GOT3 (cell line): Measurements from ENCODE around the gene FLYWCH1.

ENCODE experiments used
- DNase-seq: peaks from one replicate; lab custom pipeline; 2025; ENCODE audit warnings: mixed read lengths; lab: John Stamatoyannopoulos, UW

FLYWCH1 gene

DNA sequence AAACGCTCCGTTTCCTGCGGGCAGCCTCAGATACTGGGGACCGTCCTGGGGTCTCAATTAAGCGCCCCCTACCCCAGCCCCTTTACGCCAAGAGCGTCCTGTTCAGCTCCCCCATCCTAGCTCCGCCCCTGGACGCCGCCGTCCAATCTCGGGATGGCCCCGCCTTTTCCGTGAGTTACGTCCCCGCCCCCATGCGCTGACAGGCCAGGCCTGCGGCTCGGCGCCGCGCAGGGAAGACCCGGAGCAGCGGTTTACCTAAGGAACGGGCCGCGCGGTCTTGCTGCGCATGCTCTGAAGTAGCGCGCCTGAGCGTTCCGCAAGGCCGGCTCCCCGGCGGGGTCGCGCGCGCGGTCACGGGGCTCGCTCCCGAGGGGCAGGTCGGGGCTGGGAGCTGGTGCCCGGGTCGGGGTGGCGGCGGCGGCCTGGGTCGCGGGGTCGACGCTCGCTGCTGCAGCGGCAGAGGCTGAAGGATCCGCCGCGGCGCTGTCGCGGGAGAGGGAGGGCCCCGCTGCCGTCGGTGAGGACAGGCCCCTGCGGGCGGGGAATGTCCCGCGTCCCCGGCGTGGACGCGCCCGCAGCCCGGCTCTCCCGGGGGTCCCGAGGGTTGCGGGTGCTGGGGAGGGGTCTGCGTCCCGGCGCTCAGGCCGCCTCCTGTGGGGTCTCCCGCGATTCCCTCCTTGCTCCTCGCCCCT, at the start of gene FLYWCH1:
TSS of gene FLYWCH1 (plus strand) at position 294 of the 692 bp plus-strand sequence. CDS start 17,755 bp downstream, outside the sequence.
- peak; percentile 87 for DNase-seq

DNA sequence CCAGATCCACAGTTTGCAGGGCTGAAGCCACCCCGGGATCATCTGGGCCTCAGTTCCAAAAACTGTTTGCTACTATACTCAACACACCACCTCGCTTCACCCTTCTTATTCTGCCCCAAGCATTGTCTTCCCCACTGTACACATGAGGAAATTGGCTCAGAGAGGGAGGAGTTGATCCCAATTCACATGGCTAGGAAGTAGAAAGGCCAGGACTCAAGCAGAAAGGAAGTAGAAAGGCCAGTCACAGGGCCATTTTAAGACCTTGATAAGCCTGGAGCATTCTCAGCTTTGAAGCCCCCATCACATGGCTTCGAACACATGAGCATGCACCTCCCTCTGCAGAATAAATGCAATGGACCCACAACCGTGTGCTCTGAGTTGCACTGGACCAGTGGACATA, 46.1 kb upstream of the FLYWCH1 start:
- no peak for DNase-seq

DNA sequence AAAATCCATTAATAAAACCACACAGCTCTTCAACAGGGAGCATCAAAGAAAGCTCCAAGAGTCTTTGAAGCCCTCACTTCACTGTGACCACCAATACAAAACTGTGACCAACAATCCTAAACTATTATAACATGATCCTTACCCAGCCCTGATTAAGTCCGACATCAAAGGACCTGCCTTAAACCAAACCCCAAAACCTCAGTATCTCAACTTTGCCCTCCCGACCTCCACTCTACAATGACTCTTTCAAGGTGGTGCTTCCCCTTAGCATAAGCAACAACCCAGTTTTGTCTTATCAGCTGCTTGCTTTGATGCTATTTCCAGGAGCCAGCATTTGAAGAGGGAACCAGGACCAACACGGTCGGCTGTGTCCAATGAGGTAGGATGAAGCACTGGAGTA, 45.3 kb upstream of the FLYWCH1 start:
- DNase-seq, result no peak

GRCh38 chr16:2867661-2867986, 44.1 kb upstream of the FLYWCH1 start:
- DNase-seq, result no peak

DNA sequence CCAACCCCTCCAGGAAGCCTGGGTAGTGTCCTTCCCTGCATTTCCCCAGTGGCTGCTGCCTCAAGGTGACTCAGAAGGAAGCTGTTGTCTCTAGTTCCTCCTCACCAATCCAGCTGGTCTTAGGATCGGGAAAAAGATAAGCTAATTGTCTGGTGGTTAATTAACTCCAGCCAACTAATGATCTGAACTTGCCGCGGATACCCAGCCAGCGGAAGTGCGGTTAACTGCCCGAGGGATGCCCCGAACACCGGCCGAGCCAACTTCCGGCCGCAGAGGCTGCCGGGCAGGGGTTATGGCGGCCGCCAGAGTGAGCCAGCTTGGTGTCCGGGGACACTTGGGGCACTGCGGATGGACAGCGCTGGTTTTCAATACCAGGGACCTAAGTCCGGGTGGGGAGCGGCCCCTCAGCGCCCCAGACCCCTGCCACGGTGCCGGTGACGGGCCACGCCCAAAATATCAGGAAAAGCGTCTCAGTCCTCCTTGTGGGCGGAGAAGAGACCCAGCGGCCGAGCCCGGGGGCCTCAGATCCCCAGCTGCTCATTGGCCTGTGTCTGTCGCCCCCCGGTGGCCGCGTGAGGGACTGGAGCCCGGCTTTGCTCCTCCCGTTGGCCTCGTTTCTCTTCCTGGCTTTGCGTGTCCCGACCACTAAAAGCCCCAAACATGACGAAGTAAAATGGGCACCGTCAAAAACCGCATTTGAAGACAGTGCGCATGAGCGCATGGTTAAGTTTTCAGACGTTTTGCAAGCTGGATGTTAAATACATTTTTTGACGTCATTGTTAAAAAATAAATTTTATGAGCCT, 43.5 kb upstream of the FLYWCH1 start:
- peak; percentile 90 for DNase-seq

GRCh38 chr16:2871926-2872325, 39.8 kb upstream of the FLYWCH1 start:
- DNase-seq, result no peak

GRCh38 chr16:2874032-2874911, 37.5 kb upstream of the FLYWCH1 start:
- no peak for DNase-seq

DNA sequence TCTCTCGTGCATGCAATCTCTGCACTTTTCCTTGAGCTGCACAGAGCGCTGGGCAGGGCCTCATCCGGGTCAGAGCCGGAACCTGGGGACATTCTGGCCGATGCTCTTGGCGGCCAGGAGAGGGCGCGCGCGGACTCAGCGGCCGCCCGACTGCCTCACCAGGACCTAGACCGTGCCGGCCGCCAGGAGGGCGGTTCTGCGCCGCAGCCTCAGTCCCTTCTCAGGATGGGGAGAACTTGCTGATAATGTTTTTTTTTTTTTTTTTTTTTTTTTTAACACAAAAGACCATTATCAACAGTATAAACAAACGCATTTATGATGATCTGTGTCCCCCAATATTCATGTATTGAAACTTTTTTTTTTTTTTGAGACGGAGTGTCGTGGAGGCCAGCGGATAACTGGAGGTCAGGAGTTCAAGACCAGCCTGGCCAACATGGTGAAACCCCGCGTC, 36.8 kb upstream of the FLYWCH1 start:
- peak; percentile 15 for DNase-seq

DNA sequence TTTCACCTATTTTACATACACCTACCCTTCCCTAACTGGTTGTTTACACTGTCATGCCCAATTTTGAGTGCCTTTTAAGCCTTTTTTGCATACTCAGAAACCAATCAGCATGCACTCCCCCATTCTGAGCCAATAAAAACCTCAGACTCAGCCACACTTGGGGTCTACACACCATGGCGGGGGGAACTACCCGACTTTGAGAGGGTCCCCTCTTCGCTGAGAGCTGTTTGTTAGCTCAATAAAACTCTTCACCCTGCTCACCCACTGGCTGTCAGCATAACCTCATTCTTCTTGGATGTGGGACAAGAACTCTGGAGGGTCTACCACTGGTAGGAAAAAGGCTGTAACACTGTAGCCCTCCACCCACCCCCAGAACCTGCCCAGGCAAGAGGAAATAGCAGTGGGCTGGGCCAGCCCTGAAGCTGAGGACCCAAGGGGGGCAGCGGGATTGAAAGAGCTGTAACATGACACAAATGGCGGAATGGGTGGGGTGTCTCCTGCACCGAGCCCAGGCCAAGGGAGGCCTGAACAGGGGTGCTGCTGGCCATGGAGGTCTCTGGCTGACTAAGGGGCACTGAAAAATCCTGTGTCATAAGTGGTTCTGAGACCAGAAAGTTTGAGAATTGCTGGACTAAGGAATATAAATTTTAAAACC, 31.8 kb upstream of the FLYWCH1 start:
- no peak for DNase-seq

GRCh38 chr16:2881783-2882649, 29.7 kb upstream of the FLYWCH1 start:
- no peak for DNase-seq

DNA sequence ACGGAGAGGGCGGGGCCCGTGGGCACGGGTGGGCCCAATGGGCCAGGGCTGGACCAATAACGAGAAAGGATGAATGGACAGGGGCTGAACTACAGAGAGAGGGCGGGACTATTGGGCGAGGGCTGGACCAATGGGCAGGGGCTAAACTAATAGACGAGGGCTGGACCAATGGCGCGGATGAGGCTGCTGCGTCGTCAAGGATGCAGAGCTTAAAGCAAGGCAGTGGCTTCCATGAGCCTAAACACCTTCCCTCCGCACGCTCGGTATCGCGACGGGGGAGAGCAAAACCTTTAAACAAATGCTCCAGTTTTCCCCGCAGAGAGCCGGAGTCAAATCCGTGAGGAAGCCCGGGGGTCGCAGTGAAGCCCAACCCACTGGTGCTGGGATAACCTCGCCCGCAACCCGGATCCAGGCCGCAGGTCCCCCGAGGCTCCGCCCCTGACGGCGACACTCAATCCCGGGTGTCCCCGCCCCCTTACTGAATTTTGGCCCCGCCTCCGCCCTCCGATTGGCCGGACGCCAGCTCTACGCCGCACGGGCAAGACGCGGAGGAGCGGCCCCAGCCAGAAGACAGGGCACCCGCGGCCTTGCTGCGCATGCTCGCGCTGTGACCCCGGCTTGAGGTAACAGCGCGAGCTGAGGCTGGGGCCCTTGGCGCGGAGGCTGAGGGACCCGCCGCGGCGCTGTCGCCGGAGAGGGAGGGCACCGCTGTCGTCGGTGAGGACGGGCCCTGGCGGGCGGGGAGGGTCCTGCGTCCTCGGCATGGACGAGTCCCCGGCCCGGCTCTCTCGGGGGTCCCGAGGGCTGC, 28.9 kb upstream of the FLYWCH1 start, which contains the start of gene FLYWCH2:
TSS of gene FLYWCH2 (plus strand) at position 566 of the 808 bp plus-strand sequence. CDS start 13,235 bp downstream, outside the sequence.
- DNase-seq, result peak; percentile 96

- DNase-seq, result no peak
Observed at GRCh38 chr16:2883458-2883908, 28.2 kb upstream of the FLYWCH1 start.

- no peak for DNase-seq
Observed at GRCh38 chr16:2884041-2884451, 27.7 kb upstream of the FLYWCH1 start.

GRCh38 chr16:2894231-2894630, 17.5 kb upstream of the FLYWCH1 start:
- DNase-seq, result no peak

GRCh38 chr16:2895813-2896212, 15.9 kb upstream of the FLYWCH1 start:
- DNase-seq, result no peak

DNA sequence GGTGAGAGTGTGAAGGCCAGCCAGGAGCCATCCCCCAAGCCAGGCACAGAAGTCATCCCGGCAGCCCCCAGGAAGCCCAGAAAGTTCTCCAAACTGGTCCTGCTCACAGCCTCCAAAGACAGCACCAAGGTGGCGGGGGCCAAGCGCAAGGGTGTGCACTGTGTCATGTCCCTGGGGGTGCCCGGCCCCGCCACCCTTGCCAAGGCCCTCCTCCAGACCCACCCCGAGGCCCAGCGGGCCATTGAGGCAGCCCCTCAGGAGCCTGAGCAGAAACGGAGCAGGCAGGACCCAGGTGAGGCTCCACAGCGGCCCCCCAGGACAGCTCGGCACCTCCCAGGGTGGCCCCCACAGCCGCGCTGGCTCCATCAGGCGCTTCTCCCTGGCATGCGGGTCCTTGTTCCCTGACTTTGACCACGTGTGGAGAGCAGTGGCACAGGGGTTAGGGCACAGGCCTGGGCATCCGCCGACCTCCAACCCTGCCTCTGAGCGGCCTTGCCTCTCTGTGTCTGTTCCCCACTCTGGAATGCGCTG, 15.2 kb upstream of the FLYWCH1 start:
- DNase-seq, result no peak

DNA sequence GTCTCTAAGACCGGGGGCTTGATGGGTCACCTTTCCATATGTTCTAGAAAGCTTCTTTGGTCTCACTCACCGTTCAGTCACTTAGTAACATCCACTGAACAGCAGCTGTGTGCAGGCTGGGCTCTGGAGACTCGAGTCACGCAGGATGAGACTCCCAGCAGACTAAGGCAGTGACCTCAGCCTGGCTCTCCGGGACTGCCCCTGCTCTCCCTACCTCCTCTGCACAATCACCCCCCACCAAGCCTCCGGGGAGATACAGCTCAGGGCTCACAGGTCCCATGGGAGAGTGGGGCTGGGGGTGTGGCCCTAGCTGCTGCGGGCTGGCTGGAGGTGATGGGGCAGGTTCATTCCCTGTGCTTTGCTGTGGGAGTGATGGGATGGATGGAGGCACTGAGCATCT, 14.6 kb upstream of the FLYWCH1 start:
- no peak for DNase-seq

GRCh38 chr16:2898831-2899563, 12.7 kb upstream of the FLYWCH1 start:
- no peak for DNase-seq

- no peak for DNase-seq
Observed at GRCh38 chr16:2899564-2900072, 12.1 kb upstream of the FLYWCH1 start.
